HFFc6 (cell line): ENCODE data around the gene FBXL17. TPM values are rescaled to one million over a fixed set of nuclear protein-coding genes. Genes with fewer than 3 reads are reported as not detected.

Source experiments
- DNase-seq: peaks from one replicate; pipeline ENCODE4 v3.0.0-alpha.2; 2018
- H3K27ac Mint-ChIP-seq: 2 replicates; pipeline ENCODE4 v1.8.0; 2020; ENCODE audit warnings: mild to moderate bottlenecking, mixed read lengths
- H3K27me3 Mint-ChIP-seq: 2 replicates; pipeline ENCODE4 v1.8.0; 2021; ENCODE audit warnings: mild to moderate bottlenecking, moderate library complexity, mixed read lengths; ENCODE audit not compliant: insufficient read depth
- H3K36me3 Mint-ChIP-seq: 2 replicates; pipeline ENCODE4 v1.8.0; 2021; ENCODE audit warnings: low read depth, mixed read lengths
- H3K4me1 Mint-ChIP-seq: 2 replicates; pipeline ENCODE4 v1.8.0; 2020; ENCODE audit warnings: low read depth, mixed read lengths
- H3K4me3 Mint-ChIP-seq: 2 replicates; pipeline ENCODE4 v1.8.0; 2020; ENCODE audit warnings: mild to moderate bottlenecking, moderate library complexity, mixed read lengths
- H3K9me3 Mint-ChIP-seq: 2 replicates; pipeline ENCODE4 v1.8.0; 2020; ENCODE audit warnings: mild to moderate bottlenecking, mixed read lengths
- CTCF ChIP-seq: fragments of 200-600 bp; sonication (generic); IDR thresholded peaks from 2 replicates; pipeline ENCODE4 v1.5.0; 2021; ENCODE audit warnings: antibody characterized with exemption, mild to moderate bottlenecking
- total RNA-seq, 6 experiments: library from RNA; stranded (reverse); fragmentation: NEBNext Ultra II Directional; extraction: Animal tissue kit (Norgen Biotek cat#: 25700); gene quantifications; 2 replicates in 1 of 6; 3 replicates in 5 of 6; pipeline ENCODE4 v1.2.3, GENCODE V29; 2021

The FBXL17 gene
- total RNA-seq, 6 experiments from 2014 or later: 8.2 to 13.1 (median 10.8) TPM

DNA sequence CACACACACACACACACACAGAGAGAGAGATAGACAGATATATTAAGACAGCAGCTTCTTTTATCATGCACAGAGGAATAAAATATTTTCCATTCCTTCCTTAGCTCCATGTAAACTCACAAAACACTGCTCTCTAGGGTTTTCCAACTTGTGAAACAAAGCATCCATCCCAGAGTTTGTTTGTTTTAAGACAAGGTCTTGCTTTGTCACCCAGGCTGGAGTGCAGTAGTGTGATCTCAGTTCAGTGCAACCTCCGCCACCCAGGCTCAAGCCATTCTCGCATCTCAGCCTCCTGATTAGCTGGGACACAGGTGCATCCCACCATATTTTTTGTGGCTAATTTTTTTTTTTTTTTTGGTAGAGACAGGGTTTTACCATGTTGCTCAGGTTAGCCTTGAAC is 298.7 kb downstream of the FBXL17 start:
- no peak overlapping the region for H3K4me3 Mint-ChIP-seq
- H3K9me3 Mint-ChIP-seq: no peaks in the 10 kb centered on the region; the same call in 1 of the 2 replicates
- H3K27ac Mint-ChIP-seq: no peak overlapping the region
- no peak for DNase-seq
- no peaks in the 10 kb centered on the region for H3K27me3 Mint-ChIP-seq
- H3K36me3 Mint-ChIP-seq: no peaks in the 10 kb centered on the region
- H3K4me1 Mint-ChIP-seq: no peaks in the 10 kb centered on the region
- no peak for TF ChIP-seq CTCF

- TF ChIP-seq CTCF: no peak
- Mint-ChIP-seq H3K27ac (no peak overlapping the region), H3K36me3 (no peaks in the 10 kb centered on the region)
Observed at GRCh38 chr5:108081707-108082106, 300.2 kb downstream of the FBXL17 start.

DNA sequence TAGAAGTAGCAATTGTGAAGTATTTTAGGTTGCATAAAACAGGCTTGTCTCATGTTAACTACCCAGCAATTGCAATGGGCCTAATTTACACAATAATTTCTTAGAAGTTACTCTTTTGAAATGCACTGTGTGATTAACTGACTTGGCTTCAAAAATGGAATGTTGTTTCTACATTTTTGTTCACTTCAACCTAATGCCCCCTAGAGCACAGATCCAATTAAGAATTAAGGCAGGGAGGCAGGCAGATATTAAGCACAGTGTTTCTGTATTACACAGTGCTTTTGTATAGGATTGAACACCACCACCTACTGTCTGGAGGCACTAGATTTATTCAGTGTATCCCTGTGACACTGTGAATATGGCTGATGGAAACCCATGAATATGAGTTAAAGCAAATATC is 302.1 kb downstream of the FBXL17 start:
- H3K4me1 Mint-ChIP-seq: no peaks in the 10 kb centered on the region
- no peak overlapping the region for H3K4me3 Mint-ChIP-seq
- no peak overlapping the region for H3K27ac Mint-ChIP-seq
- no peaks in the 10 kb centered on the region; the same call in 1 of the 2 replicates for H3K9me3 Mint-ChIP-seq
- H3K36me3 Mint-ChIP-seq: no peaks in the 10 kb centered on the region
- no peaks in the 10 kb centered on the region for H3K27me3 Mint-ChIP-seq
- no peak for DNase-seq
- no peak for TF ChIP-seq CTCF

More at GRCh38 chr5:108081707-108082106, 300.2 kb downstream of the FBXL17 start:
- Mint-ChIP-seq H3K27me3 (no peaks in the 10 kb centered on the region), H3K9me3 (no peaks in the 10 kb centered on the region; the same call in 1 of the 2 replicates), H3K4me3 (no peak overlapping the region), H3K4me1 (no peaks in the 10 kb centered on the region)
- no peak for DNase-seq

DNA sequence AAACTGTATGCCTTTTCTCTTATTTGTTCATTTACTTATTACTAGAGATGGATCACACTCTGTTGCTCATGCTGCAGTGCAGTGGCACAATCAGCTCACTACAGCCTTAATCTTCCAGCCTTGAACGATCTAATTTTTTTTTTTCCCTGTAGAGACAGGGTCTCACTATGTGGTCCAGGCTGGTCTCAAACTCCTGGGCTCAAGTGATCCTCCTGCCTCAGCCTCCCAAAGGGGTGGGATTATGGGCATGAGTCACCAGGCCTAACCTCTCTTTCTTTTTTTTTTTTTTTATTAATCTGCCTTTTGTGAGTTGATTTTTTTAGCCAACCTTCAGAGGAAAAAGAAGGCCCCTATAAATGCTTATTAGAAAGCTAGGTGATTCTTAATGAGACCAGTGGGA is 303.0 kb downstream of the FBXL17 start:
- no peak for TF ChIP-seq CTCF
- H3K4me3 Mint-ChIP-seq: no peak overlapping the region
- DNase-seq: no peak

GRCh38 chr5:108078345-108078744 is 303.6 kb downstream of the FBXL17 start:
- Mint-ChIP-seq H3K27me3 (no peaks in the 10 kb centered on the region), H3K27ac (no peak overlapping the region), H3K4me1 (no peaks in the 10 kb centered on the region), H3K4me3 (no peak overlapping the region), H3K36me3 (no peaks in the 10 kb centered on the region), H3K9me3 (no peaks in the 10 kb centered on the region; the same call in 1 of the 2 replicates)
- no peak for DNase-seq
- no peak for TF ChIP-seq CTCF

More for the DNA sequence above, 303.0 kb downstream of the FBXL17 start:
- no peaks in the 10 kb centered on the region for H3K4me1 Mint-ChIP-seq
- H3K27ac Mint-ChIP-seq: no peak overlapping the region
- no peaks in the 10 kb centered on the region for H3K27me3 Mint-ChIP-seq
- no peaks in the 10 kb centered on the region for H3K36me3 Mint-ChIP-seq
- no peaks in the 10 kb centered on the region; the same call in 1 of the 2 replicates for H3K9me3 Mint-ChIP-seq

DNA sequence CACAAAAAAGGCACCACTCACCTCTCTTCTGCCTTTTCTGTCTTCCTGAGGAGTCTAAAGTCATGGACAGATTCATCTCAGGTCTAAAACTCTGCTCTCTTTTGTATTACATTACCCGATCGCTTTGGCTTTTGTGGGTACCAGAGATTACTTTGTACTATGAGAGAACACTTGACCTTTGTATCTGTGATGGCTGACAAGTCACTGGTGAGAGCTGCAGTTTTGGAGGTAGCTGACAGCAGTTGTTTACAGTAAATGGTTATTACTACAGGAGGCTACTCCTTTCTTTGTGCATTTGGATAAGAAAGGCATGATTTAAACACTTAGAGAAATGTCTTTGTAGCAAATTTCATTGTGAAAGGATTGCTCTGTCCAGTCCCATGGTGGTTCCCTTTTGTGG is 307.3 kb downstream of the FBXL17 start:
- Mint-ChIP-seq H3K27ac (no peak overlapping the region), H3K4me1 (no peaks in the 10 kb centered on the region), H3K36me3 (no peaks in the 10 kb centered on the region), H3K4me3 (no peak overlapping the region), H3K9me3 (peaks cover 5% of the 10 kb centered on the region; the same call in 1 of the 2 replicates), H3K27me3 (no peaks in the 10 kb centered on the region)
- no peak for TF ChIP-seq CTCF
- DNase-seq: no peak
